Mucosa of descending colon (tissue), 3 donors: ENCODE measurements around the gene RP2. TPM values are rescaled to one million over a fixed set of nuclear protein-coding genes. Genes with fewer than 3 reads are reported as not detected.
A peak's percentile ranks its signal among the peaks of the same experiment; 100 is the strongest.

ENCODE experiments used
- ATAC-seq: fragments of 200-7000 bp; cut with Tn5 transposase; one replicate; pipeline ENCODE4 v1.9.1; 2020; ENCODE audit warnings: mild to moderate bottlenecking, moderate library complexity
- DNase-seq, 3 donors: peaks; one replicate each; pipeline ENCODE4 v3.0.0-alpha.2; 2020
- H3K36me3 ChIP-seq: fragments of 200-600 bp; one replicate; pipeline ENCODE4 v1.8.0; 2021; ENCODE audit warnings: low read depth, mild to moderate bottlenecking
- H3K4me1 ChIP-seq: fragments of 200-600 bp; one replicate; pipeline ENCODE4 v1.8.0; 2021; ENCODE audit warnings: low read depth, mild to moderate bottlenecking
- H3K4me3 ChIP-seq: fragments of 200-600 bp; one replicate; pipeline ENCODE4 v1.8.0; 2021; ENCODE audit warnings: mild to moderate bottlenecking
- H3K9me3 ChIP-seq: fragments of 200-600 bp; one replicate; pipeline ENCODE4 v1.8.0; 2021; ENCODE audit warnings: mild to moderate bottlenecking
- intact Hi-C, 2 donors: fragments of 100-400 bp; cut with DNase I in 1 of 2; cut with micrococcal nuclease in 1 of 2; formaldehyde crosslinking; loops; one replicate each; pipeline versions ENCODE4 v1.11.0 to v1.11.1; 2022; cut with DNase I, micrococcal nuclease
- total RNA-seq, 3 donors: library from RNA; stranded (reverse); fragmentation: NEBNext Ultra II Directional in 2 of 3; extraction: Animal tissue kit (Norgen Biotek cat#: 25700) in 2 of 3; gene quantifications; one replicate each; pipeline versions ENCODE4 v1.2.1 to v1.2.4, GENCODE V29; 2021 to 2023
- TF ChIP-seq, protein P1 (sequence below): fragments of 200-600 bp; IDR thresholded peaks from one replicate; pipeline ENCODE4 v1.8.0; 2022; ENCODE audit warnings: antibody characterized with exemption, mild to moderate bottlenecking
- donor health status: DM: no; HTN: no; CAD: no; lungs with moderate emphysema.
- donor health status: DM: no; HTN: no; CAD: no.
- donor health status: DM: no; HTN: yes; CAD: no.

RP2 gene
- total RNA-seq, 3 donors from 2014 or later, result 12.1 to 16.9 (median 13.8) TPM

DNA sequence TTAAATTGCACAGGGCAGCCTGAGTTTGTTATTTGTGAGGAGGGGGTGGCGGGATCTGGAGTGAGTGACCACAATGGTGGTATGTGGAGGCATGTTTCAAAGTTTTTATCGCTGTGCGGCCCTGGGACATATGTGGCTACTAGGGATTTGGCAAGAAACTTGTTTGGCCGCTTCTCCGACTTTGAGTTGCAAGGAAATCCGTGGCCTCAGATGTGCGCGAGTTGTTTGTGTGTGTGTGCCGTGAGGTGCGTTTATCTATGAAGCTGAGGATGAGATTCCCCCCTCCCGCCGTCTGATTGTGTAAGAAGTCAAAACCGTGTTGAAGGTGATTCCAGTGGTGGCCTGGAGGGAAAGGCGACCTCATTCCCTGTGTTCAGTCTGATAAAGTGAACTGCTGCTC, 76.8 kb downstream of the RP2 start:
- TF ChIP-seq, protein P1, sequence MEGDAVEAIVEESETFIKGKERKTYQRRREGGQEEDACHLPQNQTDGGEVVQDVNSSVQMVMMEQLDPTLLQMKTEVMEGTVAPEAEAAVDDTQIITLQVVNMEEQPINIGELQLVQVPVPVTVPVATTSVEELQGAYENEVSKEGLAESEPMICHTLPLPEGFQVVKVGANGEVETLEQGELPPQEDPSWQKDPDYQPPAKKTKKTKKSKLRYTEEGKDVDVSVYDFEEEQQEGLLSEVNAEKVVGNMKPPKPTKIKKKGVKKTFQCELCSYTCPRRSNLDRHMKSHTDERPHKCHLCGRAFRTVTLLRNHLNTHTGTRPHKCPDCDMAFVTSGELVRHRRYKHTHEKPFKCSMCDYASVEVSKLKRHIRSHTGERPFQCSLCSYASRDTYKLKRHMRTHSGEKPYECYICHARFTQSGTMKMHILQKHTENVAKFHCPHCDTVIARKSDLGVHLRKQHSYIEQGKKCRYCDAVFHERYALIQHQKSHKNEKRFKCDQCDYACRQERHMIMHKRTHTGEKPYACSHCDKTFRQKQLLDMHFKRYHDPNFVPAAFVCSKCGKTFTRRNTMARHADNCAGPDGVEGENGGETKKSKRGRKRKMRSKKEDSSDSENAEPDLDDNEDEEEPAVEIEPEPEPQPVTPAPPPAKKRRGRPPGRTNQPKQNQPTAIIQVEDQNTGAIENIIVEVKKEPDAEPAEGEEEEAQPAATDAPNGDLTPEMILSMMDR, result no peak
- intact Hi-C loops, result no loop called here
- H3K36me3 ChIP-seq, result no peaks in the 10 kb centered on the region
- H3K4me3 ChIP-seq, result no peak overlapping the region
- DNase-seq (peak in 2 of 3 donors; percentile 16 to 19), ATAC-seq (no peak)
- H3K4me1 ChIP-seq, result no peaks in the 10 kb centered on the region
- H3K9me3 ChIP-seq, result no peaks in the 10 kb centered on the region

DNA sequence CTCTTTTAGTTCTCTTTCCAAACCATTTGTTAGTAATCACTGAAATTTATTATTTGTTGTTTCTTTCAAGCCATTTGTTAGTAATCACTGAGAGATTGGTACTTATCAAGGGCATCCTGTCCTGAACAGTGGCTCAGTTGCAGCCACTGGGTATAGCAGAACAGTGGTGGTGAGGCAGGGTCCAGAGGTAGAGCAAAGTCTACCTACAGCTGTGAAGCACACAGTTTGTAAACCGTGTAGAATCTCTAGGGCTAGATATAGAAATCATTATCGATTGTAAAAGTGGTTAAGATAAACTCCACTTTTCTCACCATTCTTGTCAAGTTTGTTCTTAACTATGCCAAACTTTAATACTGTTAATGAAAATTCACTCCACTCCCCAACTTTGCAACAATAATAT, 79.4 kb downstream of the RP2 start:
- no peaks in the 10 kb centered on the region for H3K36me3 ChIP-seq
- no peaks in the 10 kb centered on the region for H3K9me3 ChIP-seq
- DNase-seq, result no peak
- no peak overlapping the region for H3K4me3 ChIP-seq
- TF ChIP-seq, protein P1, result no peak
- intact Hi-C loops, result no loop called here
- no peaks in the 10 kb centered on the region for H3K4me1 ChIP-seq
- ATAC-seq, result no peak

DNA sequence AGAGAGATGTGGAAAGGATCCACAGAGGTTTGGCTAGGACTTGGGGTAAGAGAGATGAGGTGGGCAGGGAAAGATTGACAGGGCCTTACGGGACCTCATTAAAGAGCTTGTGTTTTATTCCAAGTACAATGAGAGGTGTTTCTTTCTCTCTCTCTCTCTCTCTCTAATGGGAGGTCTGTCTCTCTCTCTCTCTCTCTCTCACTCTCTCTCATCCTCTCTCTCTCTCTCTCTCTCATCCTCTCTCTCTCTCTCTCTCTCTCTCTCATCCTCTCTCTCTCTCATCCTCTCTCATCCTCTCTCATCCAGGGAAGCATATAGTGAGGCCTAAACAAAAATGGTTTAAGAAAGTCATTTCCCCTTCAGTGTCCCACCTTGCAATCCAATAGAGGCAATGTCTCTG, 80.8 kb downstream of the RP2 start:
- H3K4me3 ChIP-seq, result no peak overlapping the region
- no peaks in the 10 kb centered on the region for H3K9me3 ChIP-seq
- no peaks in the 10 kb centered on the region for H3K36me3 ChIP-seq
- no peak for DNase-seq
- no peak for ATAC-seq
- no peaks in the 10 kb centered on the region for H3K4me1 ChIP-seq
- intact Hi-C loops, result no loop called here
- TF ChIP-seq, protein P1, result no peak

DNA sequence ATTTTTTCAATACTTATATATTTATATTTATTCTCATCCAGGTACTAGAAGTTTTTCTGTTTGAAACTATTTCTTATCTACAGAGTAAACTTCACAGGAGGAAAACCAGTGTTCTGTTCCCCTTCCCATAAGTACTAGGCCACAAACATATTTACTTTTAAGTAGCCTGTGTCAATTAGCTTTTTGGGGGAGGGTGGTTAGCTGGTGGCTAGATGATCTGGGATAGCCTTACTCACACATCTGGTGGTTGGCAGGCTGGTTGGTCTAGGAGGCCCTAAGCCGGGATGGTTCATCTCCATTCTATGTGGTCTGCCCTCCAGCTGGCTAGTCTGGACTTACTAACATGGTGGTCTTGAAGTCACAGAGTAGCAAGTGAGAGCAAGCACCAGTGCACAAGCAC, 81.6 kb downstream of the RP2 start:
- DNase-seq, result no peak
- Histone ChIP-seq H3K4me1 (no peaks in the 10 kb centered on the region), H3K36me3 (no peaks in the 10 kb centered on the region), H3K9me3 (no peaks in the 10 kb centered on the region), H3K4me3 (no peak overlapping the region)
- intact Hi-C loops, result no loop called here
- TF ChIP-seq, protein P1, result no peak
- ATAC-seq, result no peak

- no peak for ATAC-seq
- intact Hi-C loops, result no loop called here
Observed at GRCh38 chrX:46920235-46920634, 83.4 kb downstream of the RP2 start.

More at GRCh38 chrX:46920235-46920634, 83.4 kb downstream of the RP2 start:
- Histone ChIP-seq H3K4me1 (no peaks in the 10 kb centered on the region), H3K9me3 (no peaks in the 10 kb centered on the region), H3K36me3 (no peaks in the 10 kb centered on the region), H3K4me3 (no peak overlapping the region)
- DNase-seq, result no peak
- TF ChIP-seq, protein P1, result no peak
